ENCODE results near the gene ZNF226.

DNA sequence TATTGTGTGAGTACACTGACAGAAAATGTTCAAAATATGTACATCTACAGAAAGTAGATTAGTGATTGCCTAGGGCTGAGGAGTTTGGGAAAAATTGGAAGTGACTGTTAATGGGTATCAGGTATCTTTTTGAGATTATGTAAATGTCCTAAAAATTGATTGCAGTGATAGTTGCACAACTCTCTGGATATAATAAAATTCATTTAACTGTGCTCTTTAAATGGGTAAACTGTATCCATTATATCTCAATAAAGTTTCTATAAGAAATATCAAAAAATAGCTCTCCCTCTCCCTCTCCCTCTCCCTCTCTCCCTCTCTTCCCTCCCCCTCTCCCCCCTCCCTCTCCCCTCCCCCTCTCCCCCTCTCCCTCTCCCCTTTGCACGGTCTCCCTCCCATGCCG is 38.1 kb downstream of the ZNF226 start:
- no peak for TF ChIP-seq PPARA (CRISPR knock-in tag; IDR thresholded peaks at IDR 0.05; ENCODE audit: borderline replicate concordance)
- TF ChIP-seq ARNTL (CRISPR knock-in tag; IDR thresholded peaks at IDR 0.05; ENCODE audit: borderline replicate concordance, low read depth), result no peak
- no peak for TF ChIP-seq TOX (CRISPR knock-in tag; IDR thresholded peaks at IDR 0.05; ENCODE audit: borderline replicate concordance)
- TF ChIP-seq, protein P1, sequence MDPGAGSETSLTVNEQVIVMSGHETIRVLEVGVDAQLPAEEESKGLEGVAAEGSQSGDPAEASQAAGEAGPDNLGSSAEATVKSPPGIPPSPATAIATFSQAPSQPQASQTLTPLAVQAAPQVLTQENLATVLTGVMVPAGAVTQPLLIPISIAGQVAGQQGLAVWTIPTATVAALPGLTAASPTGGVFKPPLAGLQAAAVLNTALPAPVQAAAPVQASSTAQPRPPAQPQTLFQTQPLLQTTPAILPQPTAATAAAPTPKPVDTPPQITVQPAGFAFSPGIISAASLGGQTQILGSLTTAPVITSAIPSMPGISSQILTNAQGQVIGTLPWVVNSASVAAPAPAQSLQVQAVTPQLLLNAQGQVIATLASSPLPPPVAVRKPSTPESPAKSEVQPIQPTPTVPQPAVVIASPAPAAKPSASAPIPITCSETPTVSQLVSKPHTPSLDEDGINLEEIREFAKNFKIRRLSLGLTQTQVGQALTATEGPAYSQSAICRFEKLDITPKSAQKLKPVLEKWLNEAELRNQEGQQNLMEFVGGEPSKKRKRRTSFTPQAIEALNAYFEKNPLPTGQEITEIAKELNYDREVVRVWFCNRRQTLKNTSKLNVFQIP (CRISPR knock-in tag; IDR thresholded peaks at IDR 0.05; ENCODE audit: borderline replicate concordance, low read depth), result no peak
- TF ChIP-seq BACH2 (CRISPR knock-in tag; IDR thresholded peaks at IDR 0.05; ENCODE audit: borderline replicate concordance), result no peak
- no peak for TF ChIP-seq ZFP3 (CRISPR knock-in tag; IDR thresholded peaks at IDR 0.05)
- TF ChIP-seq RARB (CRISPR knock-in tag; IDR thresholded peaks at IDR 0.05), result no peak
- TF ChIP-seq ZC3H10 (CRISPR knock-in tag; IDR thresholded peaks at IDR 0.05), result no peak
- no peak for TF ChIP-seq ZFP30 (CRISPR knock-in tag; IDR thresholded peaks at IDR 0.05)
- TF ChIP-seq SNAI2 (CRISPR knock-in tag; IDR thresholded peaks at IDR 0.05), result no peak
- no peak for TF ChIP-seq TCF4 (CRISPR knock-in tag; IDR thresholded peaks at IDR 0.05; ENCODE audit: borderline replicate concordance)
